ENCODE measurements around the gene POLG.
A peak's percentile ranks its signal among the peaks of the same experiment; 100 is the strongest.

POLG gene

GRCh38 chr15:89334510-89335297, at the start of gene POLG:
Gene POLG, minus strand, starts transcription at chr15:89334824. Its CDS starts 1,070 bp downstream, at chr15:89333754.
- peak; percentile 98 to 100 (median 99) for DNase-seq
- intact Hi-C loops (cut with DNase I): no loop called here

GRCh38 chr15:89384176-89384604, 49.6 kb upstream of the POLG start:
- intact Hi-C loops (cut with DNase I): no loop called here
- peak in 1 of 10 donors; percentile 48 for DNase-seq

- intact Hi-C loops (cut with DNase I): no loop called here
- peak in 6 of 10 donors; percentile 59 to 91 (median 77) for DNase-seq
Observed at GRCh38 chr15:89383365-89384175, 48.9 kb upstream of the POLG start.

- DNase-seq: no peak
- intact Hi-C loops (cut with DNase I): loop anchor here (2.0 kb wide), 1 partner anchor 41 kb away; no protein-coding TSS in a partner anchor
Observed at GRCh38 chr15:89381888-89382686, 47.5 kb upstream of the POLG start.

GRCh38 chr15:89381331-89381730, 46.7 kb upstream of the POLG start:
- intact Hi-C loops (cut with DNase I): loop anchor here (2.0 kb wide), 1 partner anchor 41 kb away; no protein-coding TSS in a partner anchor
- DNase-seq: no peak

GRCh38 chr15:89379818-89380217, 45.2 kb upstream of the POLG start:
- DNase-seq: peak in 2 of 10 donors; percentile 37 to 58
- intact Hi-C loops (cut with DNase I): loop anchor here (2.0 kb wide), 1 partner anchor 39 kb away; no protein-coding TSS in a partner anchor

- peak in 2 of 10 donors; percentile 60 to 79 for DNase-seq
- intact Hi-C loops (cut with DNase I): no loop called here
Observed at GRCh38 chr15:89379251-89379695, 44.6 kb upstream of the POLG start.

- DNase-seq: peak in 8 of 10 donors; percentile 54 to 95 (median 74)
Observed at GRCh38 chr15:89378296-89379151, 43.9 kb upstream of the POLG start.

GRCh38 chr15:89377842-89378295, 43.2 kb upstream of the POLG start:
- peak in 7 of 10 donors; percentile 55 to 93 (median 70) for DNase-seq
- intact Hi-C loops (cut with DNase I): no loop called here

More at GRCh38 chr15:89378296-89379151, 43.9 kb upstream of the POLG start:
- intact Hi-C loops (cut with DNase I): no loop called here

- intact Hi-C loops (cut with DNase I): no loop called here
- peak in 3 of 10 donors; percentile 62 to 84 (median 63) for DNase-seq
Observed at GRCh38 chr15:89377024-89377841, 42.6 kb upstream of the POLG start.

GRCh38 chr15:89376388-89376787, 41.8 kb upstream of the POLG start:
- DNase-seq: no peak
- intact Hi-C loops (cut with DNase I): no loop called here

- intact Hi-C loops (cut with DNase I): no loop called here
- peak in 2 of 10 donors; percentile 41 to 69 for DNase-seq
Observed at GRCh38 chr15:89375093-89376005, 40.7 kb upstream of the POLG start.

- intact Hi-C loops (cut with DNase I): no loop called here
- peak in 3 of 10 donors; percentile 46 to 75 (median 62) for DNase-seq
Observed at GRCh38 chr15:89374086-89374981, 39.7 kb upstream of the POLG start.

- DNase-seq: peak in 3 of 10 donors; percentile 45 to 86 (median 81)
Observed at GRCh38 chr15:89372069-89372935, 37.7 kb upstream of the POLG start.

More at GRCh38 chr15:89372069-89372935, 37.7 kb upstream of the POLG start:
- intact Hi-C loops (cut with DNase I): no loop called here
